ENCODE measurements around the gene RTRAF. TPM values are rescaled to one million over a fixed set of nuclear protein-coding genes. Genes with fewer than 3 reads are reported as not detected.

The RTRAF gene
- total RNA-seq, 1 experiment from 2014 or later, result 190 TPM

DNA sequence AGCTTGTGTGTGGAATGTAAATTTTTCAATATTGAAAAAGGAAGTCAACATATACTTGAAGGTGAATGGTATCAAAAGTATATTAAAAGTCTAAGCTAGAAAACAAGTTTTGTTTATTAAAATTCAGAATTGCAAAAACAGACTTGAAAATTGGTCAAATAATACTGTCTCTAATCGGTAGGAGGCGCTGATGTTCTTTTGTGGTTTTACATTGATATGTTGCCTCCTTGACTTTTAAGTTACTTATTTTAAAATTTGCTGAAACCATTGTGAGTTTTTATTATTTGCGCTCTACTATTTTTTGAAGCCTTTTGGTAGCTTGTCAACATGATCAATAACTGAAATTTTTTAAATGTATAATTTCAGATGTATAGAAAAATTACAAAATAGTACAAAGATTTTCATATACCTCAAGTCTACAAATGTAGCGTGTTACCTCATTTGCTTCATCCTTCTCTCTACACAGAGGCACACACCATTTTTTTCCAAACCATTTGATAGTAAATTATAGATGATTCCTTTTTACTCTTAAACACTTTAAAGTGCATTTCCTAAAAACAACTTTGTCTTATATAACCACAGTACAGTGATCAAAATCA lies 6.9 kb downstream of the RTRAF start:
- ATAC-seq, result no peak

GRCh38 chr14:51998348-51998747 lies 9.0 kb downstream of the RTRAF start:
- no peaks in the 10 kb centered on the region for H3K27me3 ChIP-seq (ENCODE audit: insufficient read depth, low read length)
- DNase-seq (ENCODE audit: low read depth, low spot score) (no peak), ATAC-seq (no peak)
- TF ChIP-seq SRF (IDR thresholded peaks at IDR 0.05; ENCODE audit: low read depth) (no peak), POLR2AphosphoS5 (IDR thresholded peaks at IDR 0.05; ENCODE audit: low read depth, low read length) (no peak), ATF3 (IDR thresholded peaks at IDR 0.05) (no peak), EZH2phosphoT487 (IDR thresholded peaks at IDR 0.05; ENCODE audit: borderline replicate concordance) (no peak), FOSL1 (IDR thresholded peaks at IDR 0.05; ENCODE audit: low read depth) (no peak), POLR2A (IDR thresholded peaks at IDR 0.05; ENCODE audit: borderline replicate concordance, extremely low read depth, insufficient read depth, insufficient read length) (no peak), ELF1 (IDR thresholded peaks at IDR 0.05; ENCODE audit: borderline replicate concordance, low read depth) (no peak)
- ChIA-PET RAD21 (ENCODE audit: low non-redundant PET in 1 of 2, low total read pairs in 2 of 2, uncharacterized antibody in 2 of 2, unreplicated experiment in 2 of 2) (no interaction called here), CTCF (no interaction called here), POLR2A (no interaction called here)
- no peaks in the 10 kb centered on the region for H3K9me2 ChIP-seq (ENCODE audit: insufficient read depth)
- no peaks in the 10 kb centered on the region for H3K9me3 ChIP-seq (ENCODE audit: control insufficient read depth in 1 of 2, insufficient read depth in 1 of 2, low read depth in 1 of 2, low read length in 2 of 2)
- intact Hi-C loops (cut with micrococcal nuclease), result loop anchor here (5.0 kb wide), 2 partner anchors 274 to 941 kb away; no protein-coding TSS in a partner anchor
- 0 out of 2 replicates have a peak, but pooled peaks cover 9% of the 10 kb centered on the region for H4K20me1 ChIP-seq (ENCODE audit: insufficient read depth)
- no peak overlapping the region for H3K4me3 ChIP-seq (replicated peaks in 1 of 2; ENCODE audit: low read depth in 1 of 2, low read length in 2 of 2)
- peaks cover 43 to 68% of the 10 kb centered on the region in 2 experiments for H3K36me3 ChIP-seq (ENCODE audit: control insufficient read depth in 1 of 2, insufficient read depth in 2 of 2, low read length in 2 of 2)
- H3K4me2 ChIP-seq (ENCODE audit: low read length), result no peak overlapping the region
- no peak overlapping the region for H3K27ac ChIP-seq (ENCODE audit: low read depth, low read length)
- H3K79me2 ChIP-seq (ENCODE audit: insufficient read depth, low read length), result peaks cover 64% of the 10 kb centered on the region
- H3K9ac ChIP-seq (ENCODE audit: low read length), result no peak overlapping the region
- no peak overlapping the region for H2AFZ ChIP-seq (ENCODE audit: low read depth, low read length, poor library complexity, severe bottlenecking)
- no TSS peak for BruUV-seq (replicated peaks)
- no peaks in the 10 kb centered on the region for H3K4me1 ChIP-seq (ENCODE audit: control insufficient read depth in 1 of 2, insufficient read depth in 2 of 2, low read length in 2 of 2)

More for the DNA sequence above, 6.9 kb downstream of the RTRAF start:
- BruUV-seq (replicated peaks), result no TSS peak
- no peak for DNase-seq (ENCODE audit: low read depth, low spot score)
- ChIA-PET POLR2A (interaction anchor here (1.0 kb wide), 1 partner anchor 10 kb away, joined by 3 read pairs; no protein-coding TSS in a partner anchor), CTCF (interaction anchor here (0.9 to 1.3 kb wide), 4 partner anchors 17 to 136 kb away, joined by 3 to 4 read pairs (median 3); no protein-coding TSS in a partner anchor), RAD21 (ENCODE audit: low non-redundant PET in 1 of 2, low total read pairs in 2 of 2, uncharacterized antibody in 2 of 2, unreplicated experiment in 2 of 2) (no interaction called here)
- H3K9me2 ChIP-seq (ENCODE audit: insufficient read depth), result no peaks in the 10 kb centered on the region
- H3K4me3 ChIP-seq (replicated peaks in 1 of 2; ENCODE audit: low read depth in 1 of 2, low read length in 2 of 2), result no peak overlapping the region
- H3K27me3 ChIP-seq (ENCODE audit: insufficient read depth, low read length), result no peaks in the 10 kb centered on the region
- H4K20me1 ChIP-seq (ENCODE audit: insufficient read depth), result 0 out of 2 replicates have a peak, but pooled peaks cover 9% of the 10 kb centered on the region
- H3K9me3 ChIP-seq (ENCODE audit: control insufficient read depth in 1 of 2, insufficient read depth in 1 of 2, low read depth in 1 of 2, low read length in 2 of 2), result no peaks in the 10 kb centered on the region
- TF ChIP-seq EGR1 (IDR thresholded peaks at IDR 0.05; ENCODE audit: low read depth), result no peak
- peak; percentile 37; the same call in 1 of the 2 replicates for TF ChIP-seq RAD21 (IDR thresholded peaks at IDR 0.05; ENCODE audit: low read depth)
- TF ChIP-seq, protein P1, sequence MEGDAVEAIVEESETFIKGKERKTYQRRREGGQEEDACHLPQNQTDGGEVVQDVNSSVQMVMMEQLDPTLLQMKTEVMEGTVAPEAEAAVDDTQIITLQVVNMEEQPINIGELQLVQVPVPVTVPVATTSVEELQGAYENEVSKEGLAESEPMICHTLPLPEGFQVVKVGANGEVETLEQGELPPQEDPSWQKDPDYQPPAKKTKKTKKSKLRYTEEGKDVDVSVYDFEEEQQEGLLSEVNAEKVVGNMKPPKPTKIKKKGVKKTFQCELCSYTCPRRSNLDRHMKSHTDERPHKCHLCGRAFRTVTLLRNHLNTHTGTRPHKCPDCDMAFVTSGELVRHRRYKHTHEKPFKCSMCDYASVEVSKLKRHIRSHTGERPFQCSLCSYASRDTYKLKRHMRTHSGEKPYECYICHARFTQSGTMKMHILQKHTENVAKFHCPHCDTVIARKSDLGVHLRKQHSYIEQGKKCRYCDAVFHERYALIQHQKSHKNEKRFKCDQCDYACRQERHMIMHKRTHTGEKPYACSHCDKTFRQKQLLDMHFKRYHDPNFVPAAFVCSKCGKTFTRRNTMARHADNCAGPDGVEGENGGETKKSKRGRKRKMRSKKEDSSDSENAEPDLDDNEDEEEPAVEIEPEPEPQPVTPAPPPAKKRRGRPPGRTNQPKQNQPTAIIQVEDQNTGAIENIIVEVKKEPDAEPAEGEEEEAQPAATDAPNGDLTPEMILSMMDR (IDR thresholded peaks at IDR 0.05 in 2 of 3, conservative IDR thresholded peaks at IDR 0.05 in 1 of 3; ENCODE audit: borderline replicate concordance in 1 of 3, insufficient read depth in 1 of 3, low read depth in 2 of 3, low read length in 2 of 3), result peak in 2 of 3 experiments; percentile 27 to 61; a peak in 3 of 6 replicates
- no peak for TF ChIP-seq CBX3 (IDR thresholded peaks at IDR 0.05; ENCODE audit: low read depth)
- H3K9ac ChIP-seq (ENCODE audit: low read length), result no peak overlapping the region
- H2AFZ ChIP-seq (ENCODE audit: low read depth, low read length, poor library complexity, severe bottlenecking), result no peak overlapping the region
- H3K27ac ChIP-seq (ENCODE audit: low read depth, low read length), result no peak overlapping the region
- intact Hi-C loops (cut with micrococcal nuclease), result loop anchor here (1.0 to 5.0 kb wide), 3 partner anchors 135 to 939 kb away; no protein-coding TSS in a partner anchor
- H3K79me2 ChIP-seq (ENCODE audit: insufficient read depth, low read length), result peaks cover 76% of the 10 kb centered on the region
- no peak overlapping the region for H3K4me2 ChIP-seq (ENCODE audit: low read length)
- H3K36me3 ChIP-seq (ENCODE audit: control insufficient read depth in 1 of 2, insufficient read depth in 2 of 2, low read length in 2 of 2), result peaks cover 43 to 68% of the 10 kb centered on the region in 2 experiments
- H3K4me1 ChIP-seq (ENCODE audit: control insufficient read depth in 1 of 2, insufficient read depth in 2 of 2, low read length in 2 of 2), result no peaks in the 10 kb centered on the region

Measured in HCT116 (cell line).